HCT116 (cell line): ENCODE data around the gene SLC15A3. TPM values are rescaled to one million over a fixed set of nuclear protein-coding genes. Genes with fewer than 3 reads are reported as not detected.

Experiments used
- ATAC-seq: fragments of 200-7000 bp; cut with Tn5 transposase; 2 replicates; pipeline ENCODE4 v1.9.1; 2020; ENCODE audit warnings: mild to moderate bottlenecking, moderate library complexity
- BruUV-seq: library from RNA; stranded (reverse); fragments of 400-500 nt; replicated peaks from 2 replicates; lab custom pipeline; 2021; lab: Mats Ljungman, UMichigan
- CTCF ChIA-PET: fragments of 300-600 bp; sonication (Branson Sonifier 250); formaldehyde crosslinking; loops from one replicate; lab custom pipeline; 2021; ENCODE audit warnings: antibody characterized with exemption; lab: Charles Lee
- POLR2A ChIA-PET: fragments of 300-600, 350-600 bp; sonication (Branson Sonifier 250); formaldehyde crosslinking; loops from one replicate; lab custom pipeline; 2021; ENCODE audit warnings: antibody characterized with exemption; lab: Charles Lee
- RAD21 ChIA-PET, 2 experiments: fragments of 300-600 bp; sonication (Branson Sonifier 250); formaldehyde crosslinking; loops; one replicate each; lab custom pipeline; 2023; ENCODE audit warnings: low total read pairs in 2 of 2; ENCODE audit not compliant: uncharacterized antibody in 2 of 2, unreplicated experiment in 2 of 2, low non-redundant PET in 1 of 2; lab: Charles Lee
- DNase-seq: peaks from one replicate; pipeline ENCODE4 v3.0.0-alpha.2; 2010; ENCODE audit warnings: low read depth, low spot score
- H2AFZ ChIP-seq: fragments of 200-600 bp; shearing (Covaris generic), sonication (generic); 2 replicates; pipeline ENCODE4 v1.6.1; 2017; ENCODE audit warnings: low read depth, mixed run types, mixed read lengths, antibody characterized with exemption, low read length; ENCODE audit not compliant: poor library complexity, severe bottlenecking
- H3K27ac ChIP-seq: 2 replicates; pipeline ENCODE4 v1.5.1; 2012; ENCODE audit warnings: low read depth, low read length
- H3K27me3 ChIP-seq: fragments of 200-600 bp; sonication (generic); 2 replicates; pipeline ENCODE4 v1.6.1; 2016; ENCODE audit warnings: mixed run types, low read length, mixed read lengths; ENCODE audit not compliant: insufficient read depth
- H3K36me3 ChIP-seq, 2 experiments: fragments of 200-500 bp in 1 of 2; fragments of 200-600 bp in 1 of 2; sonication (Bioruptor generic) in 1 of 2; sonication (generic) in 1 of 2; 2 replicates each; pipeline versions ENCODE4 v1.5.1 to v1.6.1; 2014 to 2016; ENCODE audit warnings: low read length in 2 of 2, inconsistent platforms in 1 of 2, mixed read lengths in 1 of 2, mixed run types in 1 of 2; ENCODE audit not compliant: insufficient read depth in 2 of 2, control insufficient read depth in 1 of 2
- H3K4me1 ChIP-seq, 2 experiments: fragments of 200-600 bp in 1 of 2; sonication (generic) in 1 of 2; 2 replicates each; pipeline versions ENCODE4 v1.5.1 to v1.6.1; 2012 to 2017; ENCODE audit warnings: low read length in 2 of 2, inconsistent platforms in 1 of 2, mild to moderate bottlenecking in 1 of 2, mixed read lengths in 1 of 2, mixed run types in 1 of 2, moderate library complexity in 1 of 2; ENCODE audit not compliant: insufficient read depth in 2 of 2, control insufficient read depth in 1 of 2
- H3K4me2 ChIP-seq: fragments of 200-600 bp; sonication (generic); 2 replicates; pipeline ENCODE4 v1.6.1; 2017; ENCODE audit warnings: mixed run types, low read length, mixed read lengths
- H3K4me3 ChIP-seq, 2 experiments: fragments of 200-600 bp in 1 of 2; sonication (generic) in 1 of 2; replicated peaks in 1 of 2; 2 replicates each; pipeline ENCODE4 v1.5.1; 2011 to 2016; ENCODE audit warnings: low read length in 2 of 2, control low read depth in 1 of 2, low read depth in 1 of 2, mild to moderate bottlenecking in 1 of 2, mixed read lengths in 1 of 2, mixed run types in 1 of 2
- H3K79me2 ChIP-seq: fragments of 200-600 bp; sonication (generic); 2 replicates; pipeline ENCODE4 v1.6.1; 2017; ENCODE audit warnings: mild to moderate bottlenecking, mixed run types, low read length, moderate library complexity, mixed read lengths; ENCODE audit not compliant: insufficient read depth
- H3K9ac ChIP-seq: fragments of 200-600 bp; sonication (generic); 2 replicates; pipeline ENCODE4 v1.6.1; 2016; ENCODE audit warnings: low read length, mixed read lengths
- H3K9me2 ChIP-seq: fragments of 200-600 bp; sonication (generic), shearing (Covaris generic); 2 replicates; pipeline ENCODE4 v1.6.1; 2017; ENCODE audit warnings: mixed run types, mild to moderate bottlenecking, moderate library complexity; ENCODE audit not compliant: insufficient read depth
- H3K9me3 ChIP-seq, 2 experiments: fragments of 200-500 bp in 1 of 2; fragments of 200-600 bp in 1 of 2; sonication (Bioruptor generic) in 1 of 2; sonication (generic) in 1 of 2; 2 replicates each; pipeline ENCODE4 v1.6.1; 2014 to 2017; ENCODE audit warnings: low read length in 2 of 2, mixed read lengths in 2 of 2, inconsistent platforms in 1 of 2, low read depth in 1 of 2, mild to moderate bottlenecking in 1 of 2, mixed run types in 1 of 2, moderate library complexity in 1 of 2; ENCODE audit not compliant: control insufficient read depth in 1 of 2, insufficient read depth in 1 of 2
- H4K20me1 ChIP-seq: fragments of 200-600 bp; sonication (generic), shearing (Covaris generic); 2 replicates; pipeline ENCODE4 v1.6.1; 2017; ENCODE audit warnings: mixed run types, mild to moderate bottlenecking, moderate library complexity; ENCODE audit not compliant: insufficient read depth
- CBX3 ChIP-seq: IDR thresholded peaks from 2 replicates; pipeline ENCODE4 v1.6.1; 2012; ENCODE audit warnings: low read depth
- CEBPB ChIP-seq: IDR thresholded peaks from 2 replicates; pipeline ENCODE4 v1.6.1; 2012; ENCODE audit warnings: low read depth
- EGR1 ChIP-seq: IDR thresholded peaks from 2 replicates; pipeline ENCODE4 v1.6.1; 2012; ENCODE audit warnings: low read depth
- ELF1 ChIP-seq: IDR thresholded peaks from 2 replicates; pipeline ENCODE4 v1.6.1; 2012; ENCODE audit warnings: low read depth, borderline replicate concordance
- EZH2 ChIP-seq: fragments of 200-600 bp; sonication (generic); IDR thresholded peaks from 2 replicates; pipeline ENCODE4 v1.6.1; 2017; ENCODE audit warnings: antibody characterized with exemption, mixed run types
- EZH2phosphoT487 ChIP-seq: fragments of 200-600 bp; IDR thresholded peaks from 2 replicates; pipeline ENCODE4 v1.6.1; 2018; ENCODE audit warnings: antibody characterized with exemption, borderline replicate concordance
- FOSL1 ChIP-seq: IDR thresholded peaks from 2 replicates; pipeline ENCODE4 v1.6.1; 2012; ENCODE audit warnings: low read depth
- POLR2A ChIP-seq: IDR thresholded peaks from 2 replicates; pipeline ENCODE4 v1.7.0; 2011; ENCODE audit warnings: borderline replicate concordance; ENCODE audit not compliant: insufficient read depth, insufficient read length; ENCODE audit errors: extremely low read depth
- SIN3A ChIP-seq: IDR thresholded peaks from 2 replicates; pipeline ENCODE4 v1.6.1; 2012; ENCODE audit warnings: low read depth
- TCF7L2 ChIP-seq: IDR thresholded peaks from 2 replicates; pipeline ENCODE4 v1.7.0; 2011; ENCODE audit warnings: borderline replicate concordance, inconsistent platforms; ENCODE audit not compliant: insufficient read depth, insufficient read length; ENCODE audit errors: extremely low read depth
- YY1 ChIP-seq: IDR thresholded peaks from 2 replicates; pipeline ENCODE4 v1.6.1; 2011; ENCODE audit warnings: low read length, low read depth, moderate library complexity, mild to moderate bottlenecking; ENCODE audit not compliant: insufficient replicate concordance; ENCODE audit errors: extremely low read depth
- ZNF274 ChIP-seq: fragments of 200-500 bp; sonication (Bioruptor generic); IDR thresholded peaks from 2 replicates; pipeline ENCODE4 v1.6.1; 2014; ENCODE audit warnings: mild to moderate bottlenecking, low read depth, low read length, inconsistent platforms
- intact Hi-C: fragments of 100-400 bp; cut with micrococcal nuclease; formaldehyde crosslinking; loops from 2 replicates; pipeline ENCODE4 v1.10.0; 2022
- total RNA-seq: library from RNA; stranded (reverse); gene quantifications from one replicate; pipeline ENCODE4 v1.2.1, GENCODE V29; 2021; ENCODE audit not compliant: unreplicated experiment
- TF ChIP-seq, protein P1 (sequence below): IDR thresholded peaks from 2 replicates; pipeline ENCODE4 v1.6.1; 2012; ENCODE audit warnings: low read depth

Gene SLC15A3
- total RNA-seq, 1 experiment from 2014 or later: not detected

DNA sequence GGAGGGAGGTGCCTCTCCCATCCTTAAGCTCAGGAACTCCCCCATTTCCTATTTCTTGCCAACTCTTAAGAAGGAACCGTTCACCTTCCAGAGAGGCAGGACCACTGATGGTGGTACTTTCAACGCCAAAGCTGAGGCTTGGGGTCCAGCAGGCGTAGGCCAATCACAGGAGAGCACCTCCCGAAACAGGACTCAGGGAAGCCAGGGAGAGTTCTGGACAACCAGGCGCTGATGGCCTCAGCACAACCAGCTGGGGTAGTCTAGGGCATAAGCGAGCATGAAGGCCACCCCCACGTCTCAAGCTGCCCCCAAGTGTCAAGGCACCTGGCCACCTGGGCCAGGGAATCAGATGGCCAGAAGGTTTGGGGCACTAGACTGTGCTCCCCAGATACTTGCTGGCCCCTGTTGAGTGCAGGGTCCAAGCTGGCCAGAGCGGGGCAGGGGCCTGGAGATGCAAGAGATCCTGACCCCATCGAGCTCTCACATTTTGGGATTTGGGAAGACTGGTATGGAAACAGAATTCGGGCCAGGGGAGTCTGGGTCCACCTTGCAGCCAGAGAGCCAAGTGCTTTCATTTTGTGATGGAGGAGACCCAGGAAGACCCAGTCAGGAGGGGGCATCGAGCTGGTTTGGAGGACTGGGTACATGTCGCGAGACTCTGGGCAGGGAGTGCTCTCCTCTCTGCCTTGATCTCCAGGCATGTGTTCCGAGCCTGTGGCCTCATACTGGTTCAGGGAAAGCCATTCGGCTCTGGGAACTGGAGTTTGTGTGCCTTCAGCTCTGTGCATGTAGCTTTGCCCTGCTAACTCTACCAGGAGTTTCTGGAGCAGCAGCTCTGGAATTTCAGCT, 20.4 kb upstream of the SLC15A3 start:
- Histone ChIP-seq H3K4me2 (no peak overlapping the region), H3K4me1 (no peaks in the 10 kb centered on the region), H4K20me1 (no peaks in the 10 kb centered on the region), H3K36me3 (no peaks in the 10 kb centered on the region), H2AFZ (no peak overlapping the region), H3K9me3 (no peaks in the 10 kb centered on the region; a peak in 2 of 4 replicates), H3K27me3 (no peaks in the 10 kb centered on the region), H3K4me3 (no peak overlapping the region), H3K27ac (no peak overlapping the region), H3K9ac (no peak overlapping the region), H3K79me2 (no peaks in the 10 kb centered on the region), H3K9me2 (no peaks in the 10 kb centered on the region)
- intact Hi-C loops: no loop called here
- DNase-seq: no peak
- TF ChIP-seq YY1 (no peak), SIN3A (no peak), POLR2A (no peak), ELF1 (no peak), EZH2 (no peak), ZNF274 (no peak), EGR1 (no peak), CEBPB (no peak), CBX3 (no peak), TCF7L2 (no peak), FOSL1 (no peak), EZH2phosphoT487 (no peak)
- TF ChIP-seq, protein P1, sequence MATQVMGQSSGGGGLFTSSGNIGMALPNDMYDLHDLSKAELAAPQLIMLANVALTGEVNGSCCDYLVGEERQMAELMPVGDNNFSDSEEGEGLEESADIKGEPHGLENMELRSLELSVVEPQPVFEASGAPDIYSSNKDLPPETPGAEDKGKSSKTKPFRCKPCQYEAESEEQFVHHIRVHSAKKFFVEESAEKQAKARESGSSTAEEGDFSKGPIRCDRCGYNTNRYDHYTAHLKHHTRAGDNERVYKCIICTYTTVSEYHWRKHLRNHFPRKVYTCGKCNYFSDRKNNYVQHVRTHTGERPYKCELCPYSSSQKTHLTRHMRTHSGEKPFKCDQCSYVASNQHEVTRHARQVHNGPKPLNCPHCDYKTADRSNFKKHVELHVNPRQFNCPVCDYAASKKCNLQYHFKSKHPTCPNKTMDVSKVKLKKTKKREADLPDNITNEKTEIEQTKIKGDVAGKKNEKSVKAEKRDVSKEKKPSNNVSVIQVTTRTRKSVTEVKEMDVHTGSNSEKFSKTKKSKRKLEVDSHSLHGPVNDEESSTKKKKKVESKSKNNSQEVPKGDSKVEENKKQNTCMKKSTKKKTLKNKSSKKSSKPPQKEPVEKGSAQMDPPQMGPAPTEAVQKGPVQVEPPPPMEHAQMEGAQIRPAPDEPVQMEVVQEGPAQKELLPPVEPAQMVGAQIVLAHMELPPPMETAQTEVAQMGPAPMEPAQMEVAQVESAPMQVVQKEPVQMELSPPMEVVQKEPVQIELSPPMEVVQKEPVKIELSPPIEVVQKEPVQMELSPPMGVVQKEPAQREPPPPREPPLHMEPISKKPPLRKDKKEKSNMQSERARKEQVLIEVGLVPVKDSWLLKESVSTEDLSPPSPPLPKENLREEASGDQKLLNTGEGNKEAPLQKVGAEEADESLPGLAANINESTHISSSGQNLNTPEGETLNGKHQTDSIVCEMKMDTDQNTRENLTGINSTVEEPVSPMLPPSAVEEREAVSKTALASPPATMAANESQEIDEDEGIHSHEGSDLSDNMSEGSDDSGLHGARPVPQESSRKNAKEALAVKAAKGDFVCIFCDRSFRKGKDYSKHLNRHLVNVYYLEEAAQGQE: no peak
- ChIA-PET CTCF (no interaction called here), RAD21 (no interaction called here), POLR2A (no interaction called here)
- no TSS peak for BruUV-seq
- ATAC-seq: no peak
